GM12878 (cell line): ENCODE data around the gene IL16. TPM values are rescaled to one million over a fixed set of nuclear protein-coding genes. Genes with fewer than 3 reads are reported as not detected.

Experiments used
- ATAC-seq: fragments of 200-7000 bp; cut with Tn5 transposase; 3 replicates; pipeline ENCODE4 v1.9.1; 2020; ENCODE audit warnings: mild to moderate bottlenecking, moderate library complexity
- BruUV-seq: library from RNA; stranded (reverse); fragments of 400-500 nt; replicated peaks from 2 replicates; lab custom pipeline; 2021; lab: Mats Ljungman, UMichigan
- CTCF ChIA-PET: fragments of 300-600 bp; sonication (Branson Sonifier 250); formaldehyde crosslinking; extraction: SDS; loops from one replicate; lab custom pipeline; 2021; ENCODE audit warnings: inconsistent platforms; lab: Yijun Ruan, JAX
- POLR2A ChIA-PET: fragments of 350-600 bp; formaldehyde crosslinking; extraction: SDS; loops from one replicate; lab custom pipeline; 2021; ENCODE audit warnings: inconsistent platforms; lab: Charles Lee
- RAD21 ChIA-PET: fragments of 300-600 bp; sonication (Branson Sonifier 250); formaldehyde crosslinking; loops from one replicate; lab custom pipeline; 2023; ENCODE audit warnings: antibody characterized with exemption; ENCODE audit not compliant: unreplicated experiment; lab: Charles Lee
- SMC1A ChIA-PET: fragments of 300-600 bp; sonication (Branson Sonifier 250); formaldehyde crosslinking; loops from one replicate; lab custom pipeline; 2023; ENCODE audit not compliant: unreplicated experiment, uncharacterized antibody; lab: Charles Lee
- DNase-seq: peaks from one replicate; pipeline ENCODE4 v3.0.0-alpha.2; 2011; ENCODE audit warnings: low read depth, low spot score
- FAIRE-seq: peaks from 3 replicates; lab custom pipeline; 2011; peaks lifted over from hg19 to GRCh38; lab: Jason Lieb, UNC
- H2AFZ ChIP-seq: 2 replicates; pipeline ENCODE4 v1.6.0; 2011; ENCODE audit warnings: low read depth, low read length, control low read depth; ENCODE audit not compliant: control insufficient read depth
- H3K27ac ChIP-seq: 2 replicates; pipeline ENCODE4 v1.5.1; 2011; ENCODE audit warnings: control low read depth; ENCODE audit not compliant: control insufficient read depth, insufficient read depth
- H3K27me3 ChIP-seq, 2 experiments: replicated peaks in 1 of 2; 2 replicates each; pipeline versions ENCODE4 v1.6.0 to v1.6.1; 2011; ENCODE audit warnings: low read length in 1 of 2; ENCODE audit not compliant: control insufficient read depth in 2 of 2, insufficient read depth in 2 of 2
- H3K36me3 ChIP-seq, 2 experiments: 2 replicates each; pipeline ENCODE4 v1.5.1; 2011; ENCODE audit warnings: low read length in 1 of 2; ENCODE audit not compliant: control insufficient read depth in 2 of 2, insufficient read depth in 2 of 2
- H3K4me1 ChIP-seq: 2 replicates; pipeline ENCODE4 v1.6.1; 2011; ENCODE audit warnings: mild to moderate bottlenecking, low read length, moderate library complexity, mixed read lengths; ENCODE audit not compliant: control insufficient read depth, insufficient read depth
- H3K4me2 ChIP-seq: 2 replicates; pipeline ENCODE4 v1.6.0; 2011; ENCODE audit warnings: control low read depth; ENCODE audit not compliant: control insufficient read depth, insufficient read depth
- H3K4me3 ChIP-seq: fragments of 200-600 bp; sonication (generic); 2 replicates; pipeline ENCODE4 v1.5.1; 2016
- H3K79me2 ChIP-seq: 2 replicates; pipeline ENCODE4 v1.6.0; 2011; ENCODE audit warnings: low read length; ENCODE audit not compliant: control insufficient read depth, insufficient read depth
- H3K9ac ChIP-seq: 2 replicates; pipeline ENCODE4 v1.8.0; 2011; ENCODE audit warnings: low read length, control low read depth, mixed read lengths; ENCODE audit not compliant: control insufficient read depth, insufficient read depth
- H3K9me3 ChIP-seq: replicated peaks from 3 replicates; pipeline ENCODE4 v1.5.1; 2011; ENCODE audit warnings: mild to moderate bottlenecking, low read length; ENCODE audit not compliant: control insufficient read depth, insufficient read depth
- H4K20me1 ChIP-seq: 2 replicates; pipeline ENCODE4 v1.6.0; 2011; ENCODE audit not compliant: control insufficient read depth, insufficient read depth
- BHLHE40 ChIP-seq, 2 experiments: fragments of 450-650 bp in 1 of 2; IDR thresholded peaks; 2 replicates each; pipeline ENCODE4 v1.6.1; 2011 to 2017; ENCODE audit warnings: low read depth in 2 of 2, borderline replicate concordance in 1 of 2, improper control_type of control experiment in 1 of 2, low read length in 1 of 2, mild to moderate bottlenecking in 1 of 2
- CREM ChIP-seq: IDR thresholded peaks from 2 replicates; pipeline ENCODE4 v1.6.1; 2014; ENCODE audit warnings: antibody characterized with exemption, low read depth
- JUND ChIP-seq: IDR thresholded peaks from 2 replicates; pipeline ENCODE4 v1.6.1; 2012; ENCODE audit warnings: low read depth, mild to moderate bottlenecking, low read length, improper control_type of control experiment, moderate library complexity
- MAX ChIP-seq: IDR thresholded peaks from 2 replicates; pipeline ENCODE4 v1.6.1; 2012; ENCODE audit warnings: low read depth, low read length, improper control_type of control experiment
- MXI1 ChIP-seq: fragments of 150-350 bp; IDR thresholded peaks from 2 replicates; pipeline ENCODE4 v1.6.1; 2011; ENCODE audit warnings: low read depth, mild to moderate bottlenecking, inconsistent platforms, low read length, improper control_type of control experiment
- PML ChIP-seq: IDR thresholded peaks from 2 replicates; pipeline ENCODE4 v1.6.1; 2012; ENCODE audit warnings: low read length, inconsistent platforms
- POLR2AphosphoS2 ChIP-seq: IDR thresholded peaks from 2 replicates; pipeline ENCODE4 v1.6.1; 2011; ENCODE audit warnings: low read depth, mild to moderate bottlenecking, low read length, improper control_type of control experiment, moderate library complexity
- POLR2AphosphoS5 ChIP-seq: IDR thresholded peaks from 2 replicates; pipeline ENCODE4 v1.6.1; 2011; ENCODE audit warnings: mild to moderate bottlenecking, low read length, inconsistent platforms
- RELA ChIP-seq: fragments of 450-650 bp; IDR thresholded peaks from 2 replicates; pipeline ENCODE4 v1.8.0; 2014; ENCODE audit warnings: borderline replicate concordance; ENCODE audit not compliant: partially characterized antibody
- SMAD5 ChIP-seq: IDR thresholded peaks from 2 replicates; pipeline ENCODE4 v1.6.1; 2016; ENCODE audit warnings: antibody characterized with exemption, low read depth
- TARDBP ChIP-seq: IDR thresholded peaks from 2 replicates; pipeline ENCODE4 v1.6.1; 2016; ENCODE audit warnings: borderline replicate concordance
- ZNF687 ChIP-seq: fragments of 450-650 bp; IDR thresholded peaks from 2 replicates; pipeline ENCODE4 v1.6.1; 2017; ENCODE audit warnings: mild to moderate bottlenecking, moderate library complexity
- WGBS: methylation state at CpG from one replicate; pipeline ENCODE4 v1.1.6; 2016; ENCODE audit warnings: low lambda C conversion rate; ENCODE audit not compliant: insufficient replicate concordance, insufficient coverage; ENCODE audit errors: missing lambda C conversion rate; 5-methylcytosine and 5-hydroxymethylcytosine counted together
- in situ Hi-C: fragments of 300-500 bp; cut with MboI; formaldehyde crosslinking; loops from 9 replicates; pipeline ENCODE4 v1.14.3; 2018; ENCODE audit warnings: mixed read lengths
- intact Hi-C: fragments of 100-400 bp; cut with micrococcal nuclease; formaldehyde crosslinking; loops from one replicate; pipeline ENCODE4 v1.14.2; 2022; ENCODE audit not compliant: unreplicated experiment
- polyA plus RNA-seq, 11 experiments: library from polyadenylated mRNA; depleted of rRNA in 4 of 11; unstranded in 6 of 11; stranded (reverse) in 5 of 11; fragments of >200 nt; fragmentation: Nextera tagmentation in 4 of 11; fragmentation: Illumina TruSeq in 1 of 11; extraction: Ambion mirVana in 4 of 11; extraction: Trizol in 1 of 11; gene quantifications; 1 replicate in 1 of 11; 2 replicates in 10 of 11; pipeline versions ENCODE4 v1.2.1 to v1.2.3, GENCODE V29; 2011 to 2016; ENCODE audit warnings: inconsistent platforms in 2 of 11, missing spikeins in 2 of 11, low read depth in 1 of 11
- total RNA-seq, 4 experiments: library from RNA; depleted of rRNA in 3 of 4; stranded (reverse); fragments of >200 nt in 3 of 4; fragmentation: Illumina TruSeq in 1 of 4; extraction: Trizol in 1 of 4; gene quantifications; 2 replicates each; pipeline versions ENCODE4 v1.2.1 to v1.2.3, GENCODE V29; 2013 to 2021

IL16 gene
- total and polyA plus RNA-seq, 10 of the 15 experiments (the other 5 are each of a cell fraction or from before 2014, with no cell fraction given), result 21.7 to 206 (median 44.5) TPM

GRCh38 chr15:81304226-81304625 lies 107.5 kb downstream of the IL16 start:
- BruUV-seq, result no TSS peak
- Histone ChIP-seq H3K4me3 (peak overlapping the region; percentile 62), H3K27ac (peak overlapping the region; percentile 99), H3K79me2 (peaks cover 58% of the 10 kb centered on the region)
- WGBS, result 41% methylated on average over 5 of the region's 5 CpGs
- no peak for DNase-seq
- RAD21 ChIA-PET, result interaction anchor here (1.2 to 5.6 kb wide), 3 partner anchors 12 to 20 kb away, joined by 4 to 83 read pairs (median 6); partner anchors contain the start of gene STARD5
- TF ChIP-seq JUND (no peak), POLR2AphosphoS5 (no peak), MAX (peak; percentile 28; the same call in 1 of the 2 replicates), TARDBP (no peak), PML (no peak), ZNF687 (peak; percentile 67), BHLHE40 (IDR thresholded peaks at IDR 0.05; ENCODE audit: borderline replicate concordance in 1 of 2, low read depth in 2 of 2, low read length in 1 of 2) (peak in 1 of 2 experiments; percentile 22; a peak in 1 of 4 replicates), CREM (0 out of 2 replicates have a peak, but pooled peaks have one; percentile 22), SMAD5 (no peak), POLR2AphosphoS2 (peak; percentile 49; the same call in 1 of the 2 replicates), RELA (no peak), MXI1 (peak; percentile 85)
- TF ChIP-seq, all 136 proteins: peak for 6
- ATAC-seq, result peak; percentile 7; the same call in 1 of the 3 replicates
- peak overlapping the region; percentile 91 for H3K4me2 ChIP-seq
- no peaks in the 10 kb centered on the region for H4K20me1 ChIP-seq
- H3K4me1 ChIP-seq, result peaks cover 43% of the 10 kb centered on the region
- in situ Hi-C loops, result no loop called here
- peaks cover 34 to 58% of the 10 kb centered on the region in 2 experiments for H3K36me3 ChIP-seq
- ChIA-PET CTCF (interaction anchor here (0.8 to 4.8 kb wide), 7 partner anchors 11 to 38 kb away, joined by 3 to 50 read pairs (median 4); no protein-coding TSS in a partner anchor), SMC1A (interaction anchor here (1.0 to 5.3 kb wide), 7 partner anchors 9 to 38 kb away, joined by 3 to 107 read pairs (median 4); no protein-coding TSS in a partner anchor), POLR2A (interaction anchor here (1.0 to 7.0 kb wide), 3 partner anchors 12 to 19 kb away, joined by 4 to 103 read pairs (median 6); partner anchors contain the start of gene STARD5)
- no peak overlapping the region; the same call in 1 of the 2 replicates for H3K9ac ChIP-seq
- H2AFZ ChIP-seq, result no peak overlapping the region
- H3K9me3 ChIP-seq, result no peaks in the 10 kb centered on the region
- intact Hi-C loops, result no loop called here
- H3K27me3 ChIP-seq, result no peaks in the 10 kb centered on the region
- FAIRE-seq, result no peak
